PC-3 (cell line): ENCODE measurements around the gene HSPH1.

ENCODE experiments used
- EZH2 ChIP-seq: fragments of 300-600 bp; sonication (generic); IDR thresholded peaks from one replicate; pipeline ENCODE4 v1.6.1; 2017; ENCODE audit warnings: antibody characterized with exemption, mild to moderate bottlenecking, low read length; ENCODE audit not compliant: unreplicated experiment
- EZH2phosphoT487 ChIP-seq: fragments of 300-600 bp; sonication (generic); IDR thresholded peaks from 2 replicates; pipeline ENCODE4 v1.6.1; 2018; ENCODE audit warnings: mild to moderate bottlenecking, antibody characterized with exemption, low read length, borderline replicate concordance
- TF ChIP-seq, protein P1 (sequence below): fragments of 300-600 bp; sonication (generic); conservative IDR thresholded peaks from 2 replicates; pipeline ENCODE4 v1.5.1; 2017; ENCODE audit warnings: antibody characterized with exemption, low read depth, mild to moderate bottlenecking, low read length

GRCh38 chr13:31111136-31111535 lies 50.6 kb downstream of the HSPH1 start:
- TF ChIP-seq EZH2, result no peak
- TF ChIP-seq, protein P1, sequence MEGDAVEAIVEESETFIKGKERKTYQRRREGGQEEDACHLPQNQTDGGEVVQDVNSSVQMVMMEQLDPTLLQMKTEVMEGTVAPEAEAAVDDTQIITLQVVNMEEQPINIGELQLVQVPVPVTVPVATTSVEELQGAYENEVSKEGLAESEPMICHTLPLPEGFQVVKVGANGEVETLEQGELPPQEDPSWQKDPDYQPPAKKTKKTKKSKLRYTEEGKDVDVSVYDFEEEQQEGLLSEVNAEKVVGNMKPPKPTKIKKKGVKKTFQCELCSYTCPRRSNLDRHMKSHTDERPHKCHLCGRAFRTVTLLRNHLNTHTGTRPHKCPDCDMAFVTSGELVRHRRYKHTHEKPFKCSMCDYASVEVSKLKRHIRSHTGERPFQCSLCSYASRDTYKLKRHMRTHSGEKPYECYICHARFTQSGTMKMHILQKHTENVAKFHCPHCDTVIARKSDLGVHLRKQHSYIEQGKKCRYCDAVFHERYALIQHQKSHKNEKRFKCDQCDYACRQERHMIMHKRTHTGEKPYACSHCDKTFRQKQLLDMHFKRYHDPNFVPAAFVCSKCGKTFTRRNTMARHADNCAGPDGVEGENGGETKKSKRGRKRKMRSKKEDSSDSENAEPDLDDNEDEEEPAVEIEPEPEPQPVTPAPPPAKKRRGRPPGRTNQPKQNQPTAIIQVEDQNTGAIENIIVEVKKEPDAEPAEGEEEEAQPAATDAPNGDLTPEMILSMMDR, result no peak
- no peak for TF ChIP-seq EZH2phosphoT487
